CD4-positive, alpha-beta T cell (primary cell): ENCODE results near the gene KDM4B. TPM values are rescaled to one million over a fixed set of nuclear protein-coding genes. Genes with fewer than 3 reads are reported as not detected.

Source experiments
- ATAC-seq: fragments of 200-7000 bp; cut with Tn5 transposase; one replicate; pipeline ENCODE4 v1.10.0; 2022; ENCODE audit warnings: mild to moderate bottlenecking; ENCODE audit not compliant: poor library complexity
- CTCF ChIA-PET: fragments of 350-600 bp; sonication (Branson Sonifier 250); formaldehyde crosslinking; loops from one replicate; lab custom pipeline; 2021; ENCODE audit warnings: antibody characterized with exemption, inconsistent platforms; lab: Charles Lee
- POLR2A ChIA-PET: fragments of 350-600 bp; sonication (Branson Sonifier 250); formaldehyde crosslinking; loops from one replicate; lab custom pipeline; 2021; ENCODE audit warnings: antibody characterized with exemption, inconsistent platforms; lab: Charles Lee
- DNase-seq, 14 experiments: peaks; one replicate each; pipeline ENCODE4 v3.0.0-alpha.2; 2013 to 2020; ENCODE audit warnings: mixed read lengths in 2 of 14
- H3K27ac ChIP-seq, 2 donors: one replicate each; pipeline versions ENCODE4 v1.5.1 to v1.7.0; 2013; ENCODE audit warnings: low read length in 2 of 2, low read depth in 1 of 2, mild to moderate bottlenecking in 1 of 2
- H3K27me3 ChIP-seq, 2 experiments: 1 replicate in 1 of 2; 2 replicates in 1 of 2; pipeline versions ENCODE4 v1.6.1 to v1.7.0; 2013; ENCODE audit warnings: low read length in 2 of 2, control low read depth in 1 of 2, mild to moderate bottlenecking in 1 of 2, moderate library complexity in 1 of 2; ENCODE audit not compliant: insufficient read depth in 2 of 2, control insufficient read depth in 1 of 2
- H3K36me3 ChIP-seq: one replicate; pipeline ENCODE4 v1.6.1; 2013; ENCODE audit warnings: low read length, control low read depth; ENCODE audit not compliant: insufficient read depth
- H3K4me1 ChIP-seq: one replicate; pipeline ENCODE4 v1.6.1; 2013; ENCODE audit warnings: low read length, control low read depth; ENCODE audit not compliant: insufficient read depth
- H3K4me3 ChIP-seq: one replicate; pipeline ENCODE4 v1.5.1; 2013; ENCODE audit warnings: mild to moderate bottlenecking, low read length, moderate library complexity
- H3K9me3 ChIP-seq, 2 experiments: 1 replicate in 1 of 2; 2 replicates in 1 of 2; pipeline versions ENCODE4 v1.6.1 to v1.7.0; 2013; ENCODE audit warnings: low read length in 2 of 2, mild to moderate bottlenecking in 2 of 2, control low read depth in 1 of 2, moderate library complexity in 1 of 2; ENCODE audit not compliant: control insufficient read depth in 1 of 2, insufficient read depth in 1 of 2
- H3K27ac Mint-ChIP-seq: one replicate; pipeline ENCODE4 v1.8.0; 2020; ENCODE audit warnings: mixed read lengths
- H3K27me3 Mint-ChIP-seq: one replicate; pipeline ENCODE4 v1.8.0; 2021; ENCODE audit warnings: mixed read lengths
- H3K36me3 Mint-ChIP-seq: one replicate; pipeline ENCODE4 v1.8.0; 2021; ENCODE audit warnings: low read depth, mixed read lengths
- H3K4me1 Mint-ChIP-seq: one replicate; pipeline ENCODE4 v1.8.0; 2021; ENCODE audit warnings: low read depth, mixed read lengths
- H3K4me3 Mint-ChIP-seq: one replicate; pipeline ENCODE4 v1.8.0; 2020; ENCODE audit warnings: mild to moderate bottlenecking, mixed read lengths
- H3K9me3 Mint-ChIP-seq: one replicate; pipeline ENCODE4 v1.8.0; 2020; ENCODE audit warnings: mixed read lengths
- intact Hi-C, 2 experiments: fragments of 100-400 bp; cut with DNase I in 1 of 2; cut with micrococcal nuclease in 1 of 2; formaldehyde crosslinking; loops; one replicate each; pipeline versions ENCODE4 v1.15.1 to v1.9.0; 2023 to 2025; cut with DNase I, micrococcal nuclease
- total RNA-seq, 174 experiments: library from RNA in 2 of 174; stranded (reverse) in 2 of 174; gene quantifications; one replicate each; pipeline ENCODE4 v1.2.3 and lab custom pipeline; 2021 to 2026
- TF ChIP-seq, protein P1 (sequence below): fragments of 200-600 bp; IDR thresholded peaks from one replicate; pipeline ENCODE4 v1.8.0; 2022; ENCODE audit warnings: antibody characterized with exemption, mild to moderate bottlenecking

KDM4B gene
- total RNA-seq, 2 experiments from 2014 or later: 41.8 to 42.5 TPM

DNA sequence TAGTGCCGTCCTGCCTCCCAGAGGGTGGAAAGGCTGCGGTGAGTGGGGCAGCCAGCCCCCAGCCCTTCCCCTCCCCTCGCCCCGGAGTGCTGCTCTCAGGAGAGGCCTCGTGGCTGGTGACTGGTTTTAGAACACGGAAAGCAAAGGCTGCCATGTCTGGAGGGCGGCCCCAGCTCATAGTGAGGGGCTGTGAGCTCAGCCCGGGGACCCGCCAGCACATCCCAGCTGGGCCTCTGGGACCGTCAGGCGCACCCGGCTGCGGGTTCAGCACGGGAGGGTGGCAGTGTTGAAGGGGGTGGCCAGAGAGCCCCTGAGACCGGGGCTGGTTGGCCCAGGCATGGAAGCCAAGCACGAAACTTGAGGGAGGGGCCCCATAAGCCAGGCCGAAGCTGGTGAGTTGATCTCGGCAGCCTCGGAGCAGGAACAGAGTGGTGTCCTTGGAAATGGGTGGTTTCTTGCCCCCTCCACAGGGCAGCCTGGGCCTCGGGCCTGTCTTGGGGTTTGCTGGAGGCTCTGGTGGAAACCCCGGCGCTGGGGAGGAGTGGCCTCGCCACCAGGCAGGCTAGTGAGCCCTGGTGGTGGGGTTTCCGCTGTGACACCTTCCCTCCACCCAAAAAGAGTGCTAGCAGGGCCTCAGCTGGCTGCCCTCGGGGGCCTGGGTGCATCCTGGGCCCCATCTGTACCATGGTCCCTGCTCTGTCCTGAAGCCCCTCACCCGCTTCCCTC lies 157.7 kb downstream of the KDM4B start:
- H3K36me3 ChIP-seq: peaks cover 7% of the 10 kb centered on the region
- no peak overlapping the region for H3K27ac ChIP-seq
- TF ChIP-seq, protein P1, sequence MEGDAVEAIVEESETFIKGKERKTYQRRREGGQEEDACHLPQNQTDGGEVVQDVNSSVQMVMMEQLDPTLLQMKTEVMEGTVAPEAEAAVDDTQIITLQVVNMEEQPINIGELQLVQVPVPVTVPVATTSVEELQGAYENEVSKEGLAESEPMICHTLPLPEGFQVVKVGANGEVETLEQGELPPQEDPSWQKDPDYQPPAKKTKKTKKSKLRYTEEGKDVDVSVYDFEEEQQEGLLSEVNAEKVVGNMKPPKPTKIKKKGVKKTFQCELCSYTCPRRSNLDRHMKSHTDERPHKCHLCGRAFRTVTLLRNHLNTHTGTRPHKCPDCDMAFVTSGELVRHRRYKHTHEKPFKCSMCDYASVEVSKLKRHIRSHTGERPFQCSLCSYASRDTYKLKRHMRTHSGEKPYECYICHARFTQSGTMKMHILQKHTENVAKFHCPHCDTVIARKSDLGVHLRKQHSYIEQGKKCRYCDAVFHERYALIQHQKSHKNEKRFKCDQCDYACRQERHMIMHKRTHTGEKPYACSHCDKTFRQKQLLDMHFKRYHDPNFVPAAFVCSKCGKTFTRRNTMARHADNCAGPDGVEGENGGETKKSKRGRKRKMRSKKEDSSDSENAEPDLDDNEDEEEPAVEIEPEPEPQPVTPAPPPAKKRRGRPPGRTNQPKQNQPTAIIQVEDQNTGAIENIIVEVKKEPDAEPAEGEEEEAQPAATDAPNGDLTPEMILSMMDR: no peak
- no peak overlapping the region for H3K4me3 Mint-ChIP-seq
- CTCF ChIA-PET: no interaction called here
- H3K9me3 Mint-ChIP-seq: no peaks in the 10 kb centered on the region
- no peak overlapping the region for H3K4me3 ChIP-seq
- POLR2A ChIA-PET: no interaction called here
- DNase-seq (peak in 1 of 14 experiments; percentile 20), ATAC-seq (no peak)
- H3K4me1 ChIP-seq: peaks cover 35% of the 10 kb centered on the region
- peaks cover 21% of the 10 kb centered on the region for H3K4me1 Mint-ChIP-seq
- H3K27me3 ChIP-seq: no peaks in the 10 kb centered on the region
- no peaks in the 10 kb centered on the region for H3K27me3 Mint-ChIP-seq
- peaks cover 0 to 4% of the 10 kb centered on the region in 2 experiments for H3K9me3 ChIP-seq
- peaks cover 21% of the 10 kb centered on the region for H3K36me3 Mint-ChIP-seq
- intact Hi-C loops: no loop called here
- H3K27ac Mint-ChIP-seq: no peak overlapping the region

DNA sequence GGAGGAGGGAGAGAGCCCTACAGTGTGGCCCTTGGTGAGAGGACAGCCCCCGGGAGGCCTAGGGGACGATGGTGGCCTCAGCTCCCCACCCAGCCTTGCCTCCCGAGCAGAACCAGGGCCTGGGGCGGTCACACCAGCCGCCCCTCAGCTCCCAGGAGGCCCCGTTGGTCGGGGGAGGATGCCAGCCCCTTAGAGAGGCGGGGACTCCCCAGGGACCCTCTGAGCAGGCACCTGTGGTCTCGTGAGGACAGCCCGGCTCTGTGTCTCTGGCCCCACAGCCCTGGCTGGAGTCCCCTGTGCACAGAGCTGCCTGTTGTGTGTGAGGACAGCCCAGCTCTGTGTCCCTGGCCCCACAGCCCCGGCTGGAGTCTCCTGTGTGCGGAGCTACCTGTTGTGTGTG lies 158.8 kb downstream of the KDM4B start:
- ChIA-PET POLR2A (no interaction called here), CTCF (no interaction called here)
- Mint-ChIP-seq H3K27ac (no peak overlapping the region), H3K4me3 (no peak overlapping the region), H3K36me3 (peaks cover 14% of the 10 kb centered on the region), H3K4me1 (peaks cover 28% of the 10 kb centered on the region), H3K9me3 (no peaks in the 10 kb centered on the region), H3K27me3 (no peaks in the 10 kb centered on the region)
- peaks cover 45% of the 10 kb centered on the region for H3K4me1 ChIP-seq
- intact Hi-C loops: no loop called here
- H3K27ac ChIP-seq: no peak overlapping the region
- peaks cover 6% of the 10 kb centered on the region for H3K36me3 ChIP-seq
- no peak overlapping the region for H3K4me3 ChIP-seq
- ATAC-seq (no peak), DNase-seq (no peak)
- TF ChIP-seq, protein P1: no peak
- H3K27me3 ChIP-seq: no peaks in the 10 kb centered on the region
- H3K9me3 ChIP-seq: peaks cover 0 to 4% of the 10 kb centered on the region in 2 experiments

DNA sequence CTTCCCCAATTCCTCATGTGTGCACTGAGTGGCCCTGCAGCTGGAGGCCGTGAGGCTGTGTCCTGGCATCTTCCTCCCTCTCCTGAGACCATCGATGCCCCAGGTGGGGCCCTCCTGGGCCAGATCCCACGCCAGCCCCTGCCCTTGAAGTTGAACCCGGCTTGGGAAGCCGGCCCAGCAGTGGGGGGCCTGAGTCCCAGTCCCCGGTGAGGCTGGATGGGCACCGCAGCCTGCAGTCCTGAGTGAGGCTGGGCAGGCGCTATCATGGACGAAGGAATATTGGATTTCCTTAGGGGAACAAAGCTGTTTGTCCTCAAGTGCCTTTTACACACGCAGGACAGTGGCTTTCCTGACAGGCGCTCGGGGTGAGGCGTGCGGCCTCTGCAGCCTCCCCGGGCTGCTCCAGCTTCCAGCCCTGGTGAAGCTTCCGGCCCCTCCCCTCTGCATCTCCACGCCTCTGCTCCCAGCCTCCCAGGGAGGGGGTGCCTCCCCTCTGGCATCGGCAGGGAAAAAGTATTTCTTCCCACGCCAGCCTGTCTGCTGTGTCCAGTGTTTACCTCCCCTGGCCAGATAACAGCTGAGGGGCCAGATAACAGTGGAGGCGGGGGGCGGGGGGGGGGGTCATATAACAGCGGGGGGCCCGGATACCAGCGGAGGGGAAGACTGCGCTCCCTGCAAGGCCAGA lies 159.5 kb downstream of the KDM4B start:
- H3K9me3 Mint-ChIP-seq: no peaks in the 10 kb centered on the region
- Histone ChIP-seq H3K27me3 (no peaks in the 10 kb centered on the region), H3K27ac (no peak overlapping the region), H3K4me1 (peaks cover 47% of the 10 kb centered on the region), H3K36me3 (peaks cover 6% of the 10 kb centered on the region), H3K4me3 (no peak overlapping the region), H3K9me3 (peaks cover 0 to 4% of the 10 kb centered on the region in 2 experiments)
- no peak overlapping the region for H3K27ac Mint-ChIP-seq
- TF ChIP-seq, protein P1: no peak
- H3K4me3 Mint-ChIP-seq: no peak overlapping the region
- DNase-seq: no peak
- peaks cover 15% of the 10 kb centered on the region for H3K36me3 Mint-ChIP-seq
- ChIA-PET CTCF (no interaction called here), POLR2A (no interaction called here)
- ATAC-seq: no peak
- H3K4me1 Mint-ChIP-seq: peaks cover 28% of the 10 kb centered on the region
- H3K27me3 Mint-ChIP-seq: no peaks in the 10 kb centered on the region
- intact Hi-C loops: no loop called here
